ENCODE results near the gene STARD5. TPM values are rescaled to one million over a fixed set of nuclear protein-coding genes. Genes with fewer than 3 reads are reported as not detected.
A peak's percentile ranks its signal among the peaks of the same experiment; 100 is the strongest.

STARD5 gene
- polyA plus RNA-seq, 4 donors: 2.9 to 4.6 (median 4.3) TPM

- DNase-seq (ENCODE audit: low read depth in 4 of 4, low spot score in 3 of 4): no peak
Observed at GRCh38 chr15:81278306-81279029, 45.5 kb downstream of the STARD5 start.

GRCh38 chr15:81277851-81278250 lies 46.1 kb downstream of the STARD5 start:
- DNase-seq (ENCODE audit: low read depth in 4 of 4, low spot score in 3 of 4): no peak

GRCh38 chr15:81276967-81277366 lies 47.0 kb downstream of the STARD5 start:
- no peak for DNase-seq (ENCODE audit: low read depth in 4 of 4, low spot score in 3 of 4)

DNA sequence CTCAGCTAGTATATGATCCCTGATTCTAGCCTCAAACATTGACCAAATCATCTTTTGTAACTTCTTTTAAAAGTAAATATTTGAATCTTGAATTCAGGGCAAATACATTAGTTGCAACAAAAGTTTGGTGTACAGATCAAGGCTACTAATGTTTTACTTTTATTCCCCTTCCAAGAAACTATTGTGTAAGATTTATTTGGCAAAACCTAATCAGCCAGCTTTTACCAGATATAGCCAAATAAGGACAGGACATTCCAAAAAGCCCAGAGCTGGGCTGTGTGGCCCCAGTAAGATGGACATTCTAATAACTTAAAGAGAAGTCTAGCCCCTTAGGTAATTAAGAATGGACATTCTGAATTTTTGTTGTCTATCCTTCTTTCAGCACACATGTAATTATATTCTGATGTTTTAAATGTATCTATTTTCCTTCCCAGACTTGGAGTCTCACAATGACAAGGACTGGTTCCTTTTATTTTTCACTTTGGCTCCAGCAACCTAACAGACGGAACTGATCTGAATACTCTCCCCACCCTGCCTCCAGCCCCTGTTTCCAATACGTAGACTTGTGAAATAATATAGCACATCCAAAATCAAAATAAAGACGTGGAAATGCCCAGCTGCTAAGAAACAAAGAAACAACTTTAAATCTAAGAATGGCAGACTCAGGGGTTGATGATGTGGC lies 48.1 kb downstream of the STARD5 start:
- DNase-seq (ENCODE audit: low read depth in 4 of 4, low spot score in 3 of 4): no peak

DNA sequence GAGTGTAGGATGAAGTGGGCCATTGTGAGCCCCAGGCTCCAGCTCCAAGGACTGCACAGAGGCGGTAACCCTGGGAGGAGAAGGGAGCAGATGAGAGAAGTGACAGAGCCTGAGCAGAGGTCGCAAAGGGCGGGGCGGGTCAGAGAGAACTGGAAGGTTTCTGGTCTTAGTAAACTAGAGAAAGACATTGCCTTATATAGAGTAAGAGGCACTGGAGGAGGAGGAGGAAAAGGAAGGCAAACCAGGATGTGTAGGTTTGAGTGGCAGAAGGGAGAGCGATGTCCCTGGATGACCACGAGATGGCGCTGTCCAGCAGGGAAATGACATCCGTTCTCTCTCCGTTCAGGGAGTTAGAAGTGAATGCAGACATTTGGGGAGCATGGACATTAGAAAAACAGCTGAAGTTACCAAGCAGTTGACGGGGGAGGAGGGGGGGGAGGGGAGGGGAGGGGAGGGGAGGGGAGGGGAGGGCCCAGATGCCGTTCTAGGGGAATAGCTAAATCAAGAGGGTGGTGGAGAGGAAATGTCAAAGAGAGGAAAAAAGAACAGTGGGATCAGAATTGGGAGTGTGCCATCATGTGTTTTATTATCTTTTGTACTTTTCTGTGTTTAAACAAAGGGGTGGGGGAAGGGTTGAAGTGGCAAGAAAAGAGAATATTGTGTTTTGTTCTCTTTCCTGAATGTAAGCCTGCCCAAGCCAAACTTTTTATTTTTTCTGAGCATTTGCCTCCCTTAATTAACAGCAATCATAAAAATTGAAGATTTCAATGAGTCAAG lies 48.8 kb downstream of the STARD5 start:
- peak in 3 of 4 donors; percentile 60 to 65 (median 60) for DNase-seq (ENCODE audit: low read depth in 4 of 4, low spot score in 3 of 4)

DNA sequence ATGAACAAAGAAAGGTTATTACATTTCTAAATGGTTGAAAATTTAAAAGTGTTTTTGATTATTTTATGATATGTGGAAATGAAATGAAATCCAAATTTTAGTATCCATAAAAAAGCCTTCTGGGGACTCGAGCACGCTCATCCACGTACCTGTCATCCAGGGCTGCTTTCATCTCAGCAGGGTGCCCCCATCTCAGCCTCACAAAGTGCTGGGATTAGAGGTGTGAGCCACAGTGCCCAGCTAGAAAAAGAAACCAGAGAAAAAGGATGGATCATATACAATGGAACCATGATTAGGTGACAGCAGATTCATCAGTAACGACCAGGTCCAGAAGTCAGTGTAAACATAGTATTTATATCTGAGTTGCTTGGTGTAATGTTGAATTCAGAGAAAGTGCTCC lies 49.7 kb downstream of the STARD5 start:
- no peak for DNase-seq (ENCODE audit: low read depth in 4 of 4, low spot score in 3 of 4)

GRCh38 chr15:81273855-81274254 lies 50.1 kb downstream of the STARD5 start:
- no peak for DNase-seq (ENCODE audit: low read depth in 4 of 4, low spot score in 3 of 4)

GRCh38 chr15:81273200-81273599 lies 50.7 kb downstream of the STARD5 start:
- no peak for DNase-seq (ENCODE audit: low read depth in 4 of 4, low spot score in 3 of 4)

DNA sequence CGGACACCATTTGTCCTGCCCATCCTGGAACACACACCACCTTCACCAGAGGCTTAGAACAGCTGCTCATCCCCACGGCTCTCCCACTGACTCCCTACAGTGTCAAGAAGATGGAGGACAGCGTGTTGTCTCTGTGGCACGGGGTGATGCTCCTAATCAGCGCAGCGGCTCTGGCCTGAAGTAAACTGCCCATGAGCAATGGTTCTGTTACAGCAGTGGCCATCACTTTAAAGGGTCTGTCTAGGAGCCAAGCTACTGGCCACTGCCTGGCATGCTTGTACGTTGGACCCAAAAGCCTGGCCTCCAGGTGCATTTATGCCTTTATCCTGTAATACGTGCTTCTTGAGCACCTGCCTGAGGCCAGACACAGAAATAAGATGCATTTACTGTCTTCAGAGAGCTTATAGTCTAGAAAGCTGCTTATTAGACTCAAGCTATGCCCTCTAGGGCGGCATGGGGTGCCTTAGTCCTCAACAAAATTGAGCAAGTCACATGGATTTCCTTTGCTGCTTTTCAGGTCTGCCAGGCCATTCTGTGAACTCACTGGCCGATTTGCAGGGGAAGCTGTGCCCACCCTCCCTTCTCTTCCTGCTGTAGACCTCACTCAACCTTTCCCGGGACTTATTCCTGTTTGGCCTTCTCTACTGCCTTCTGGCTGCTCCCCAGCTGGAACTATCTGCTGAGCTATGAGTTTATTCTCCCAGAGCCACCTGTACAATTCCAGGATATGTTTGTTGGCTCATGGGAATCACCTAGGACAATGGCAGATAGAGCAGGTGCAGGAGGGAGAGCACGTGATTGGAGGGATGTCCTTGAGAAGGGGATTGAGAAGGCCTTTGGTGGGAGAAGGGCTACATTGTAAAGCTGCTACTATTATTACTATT lies 51.9 kb downstream of the STARD5 start:
- DNase-seq (ENCODE audit: low read depth in 4 of 4, low spot score in 3 of 4): no peak

DNA sequence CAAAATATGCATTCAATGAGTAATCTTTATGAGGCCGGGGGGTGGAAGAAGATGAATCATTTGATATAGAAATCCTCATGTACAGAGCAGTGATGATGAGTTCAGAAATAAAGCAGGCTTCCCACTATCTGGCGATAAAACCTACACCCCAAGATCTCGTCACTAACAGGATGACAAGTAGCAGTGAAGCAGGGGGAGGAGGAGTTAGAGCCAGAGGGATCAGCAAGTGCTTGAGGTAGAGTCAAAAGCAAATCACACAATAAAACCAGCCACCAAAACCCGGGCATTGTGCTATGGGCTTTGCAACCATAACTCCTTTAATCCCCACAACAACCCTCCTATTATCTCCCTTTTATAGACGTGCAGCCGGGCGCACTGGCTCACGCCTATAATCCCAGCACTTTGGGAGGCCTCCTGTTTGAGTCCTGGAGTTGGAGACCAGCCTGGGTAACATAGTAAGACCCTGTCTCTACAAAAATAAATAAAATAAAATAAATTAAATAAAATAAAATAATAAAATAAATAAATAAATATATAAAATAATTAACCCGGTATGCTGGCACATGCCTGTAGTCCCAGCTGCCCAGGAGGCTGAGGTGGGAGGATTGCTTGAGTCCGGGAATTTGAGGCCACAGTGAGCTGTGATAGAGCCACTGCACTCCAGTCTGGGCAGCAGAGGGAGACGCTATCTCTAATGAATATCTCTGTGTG lies 53.0 kb downstream of the STARD5 start:
- no peak for DNase-seq (ENCODE audit: low read depth in 4 of 4, low spot score in 3 of 4)

GRCh38 chr15:81270188-81270587 lies 53.8 kb downstream of the STARD5 start:
- DNase-seq (ENCODE audit: low read depth in 4 of 4, low spot score in 3 of 4): no peak

GRCh38 chr15:81268881-81269601 lies 54.9 kb downstream of the STARD5 start:
- DNase-seq (ENCODE audit: low read depth in 4 of 4, low spot score in 3 of 4): no peak

DNA sequence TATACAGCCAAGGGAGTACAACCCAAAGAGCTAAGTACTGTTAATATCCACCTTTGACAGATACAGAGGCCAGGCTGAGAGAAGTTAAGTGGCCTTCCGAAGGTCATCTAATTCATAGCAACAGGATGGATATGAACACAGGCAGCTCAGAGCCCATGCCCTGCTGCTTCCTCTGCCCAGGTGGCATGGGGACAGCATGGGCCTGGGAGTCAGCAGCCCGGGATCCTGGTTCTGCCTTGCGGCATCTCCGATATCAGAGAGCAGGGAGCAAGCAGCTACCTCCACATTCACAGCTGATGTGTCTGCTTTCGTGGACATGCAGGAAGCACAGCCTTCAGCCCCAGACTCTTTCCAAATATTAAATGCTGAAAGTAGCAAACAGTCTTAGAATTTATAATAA lies 55.6 kb downstream of the STARD5 start:
- no peak for DNase-seq (ENCODE audit: low read depth in 4 of 4, low spot score in 3 of 4)

GRCh38 chr15:81265944-81266775 lies 57.8 kb downstream of the STARD5 start:
- peak; percentile 53 to 66 (median 63) for DNase-seq (ENCODE audit: low read depth in 4 of 4, low spot score in 3 of 4)

- no peak for DNase-seq (ENCODE audit: low read depth in 4 of 4, low spot score in 3 of 4)
Observed at GRCh38 chr15:81265256-81265943, 58.5 kb downstream of the STARD5 start.

GRCh38 chr15:81264072-81264857 lies 59.7 kb downstream of the STARD5 start:
- no peak for DNase-seq (ENCODE audit: low read depth in 4 of 4, low spot score in 3 of 4)

- no peak for DNase-seq (ENCODE audit: low read depth in 4 of 4, low spot score in 3 of 4)
Observed at GRCh38 chr15:81263477-81263876, 60.5 kb downstream of the STARD5 start.

All from left renal pelvis (tissue), 4 donors.